AG09309 (cell line): ENCODE measurements around the gene GNG13.
"Not testable (repeated sequence)": the region's sequence is repeated elsewhere in the genome, so short reads cannot be mapped to it uniquely, and the experiment has no call there.

Experiments
- DNase-seq: peaks from one replicate; pipeline ENCODE4 v3.0.0-alpha.2; 2010; ENCODE audit warnings: low read depth
- H3K4me3 ChIP-seq: 2 replicates; pipeline ENCODE4 v1.5.1; 2011; ENCODE audit warnings: mild to moderate bottlenecking, low read depth, low read length, moderate library complexity; ENCODE audit not compliant: control insufficient read depth
- CTCF ChIP-seq: IDR thresholded peaks from 2 replicates; pipeline ENCODE4 v1.5.1; 2011; ENCODE audit warnings: mild to moderate bottlenecking, low read depth, low read length, inconsistent platforms; ENCODE audit not compliant: insufficient read depth, control insufficient read depth; ENCODE audit errors: missing control alignments

GNG13 gene

GRCh38 chr16:824601-825000 lies 24.1 kb upstream of the GNG13 start:
- no peak for TF ChIP-seq CTCF
- H3K4me3 ChIP-seq = no peak overlapping the region

DNA sequence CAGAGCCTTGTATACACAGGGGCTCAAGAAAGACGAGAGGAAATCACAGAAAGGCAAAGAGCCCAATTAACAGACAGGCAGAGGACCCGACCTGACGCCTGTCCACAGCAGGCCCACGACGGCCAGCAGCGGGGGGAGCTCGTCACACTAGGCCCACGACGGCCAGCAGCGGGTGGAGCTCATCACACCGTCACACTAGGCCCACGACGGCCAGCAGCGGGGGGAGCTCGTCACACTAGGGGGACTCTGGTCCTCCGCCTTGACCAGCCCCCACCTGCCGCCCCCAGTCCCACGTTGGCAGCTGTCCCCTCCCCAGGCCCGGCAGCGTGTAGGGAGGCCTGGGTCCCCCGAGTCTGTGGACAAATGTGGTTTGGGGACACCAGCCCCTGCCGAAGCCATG lies 23.7 kb upstream of the GNG13 start:
- H3K4me3 ChIP-seq = no peak overlapping the region
- no peak for DNase-seq
- TF ChIP-seq CTCF = no peak

More at GRCh38 chr16:824601-825000, 24.1 kb upstream of the GNG13 start:
- no peak for DNase-seq

DNA sequence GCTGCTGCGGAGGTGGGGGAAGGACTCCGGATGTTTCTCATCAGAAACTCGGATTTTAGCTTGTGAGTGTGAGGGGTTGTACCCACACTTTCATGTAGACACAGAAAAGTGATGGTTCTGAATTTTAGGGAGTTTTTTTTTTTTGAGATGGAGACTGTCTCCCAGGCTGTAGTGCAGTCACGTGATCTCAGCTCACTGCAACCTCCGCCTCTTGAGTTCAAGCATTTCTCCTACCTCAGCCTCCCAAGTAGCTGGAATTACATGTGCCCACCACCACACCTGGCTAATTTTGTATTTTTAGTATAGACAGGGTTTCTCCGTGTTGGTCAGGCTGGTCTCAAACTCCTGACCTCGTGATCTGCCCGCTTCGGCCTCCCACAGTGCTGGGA lies 22.4 kb upstream of the GNG13 start:
- no peak for DNase-seq
- no peak overlapping the region for H3K4me3 ChIP-seq
- TF ChIP-seq CTCF = no peak

- H3K4me3 ChIP-seq = no peak overlapping the region
- no peak for DNase-seq
- no peak for TF ChIP-seq CTCF
These were observed 21.8 kb upstream of the GNG13 start for GRCh38 chr16:822174-822908.

DNA sequence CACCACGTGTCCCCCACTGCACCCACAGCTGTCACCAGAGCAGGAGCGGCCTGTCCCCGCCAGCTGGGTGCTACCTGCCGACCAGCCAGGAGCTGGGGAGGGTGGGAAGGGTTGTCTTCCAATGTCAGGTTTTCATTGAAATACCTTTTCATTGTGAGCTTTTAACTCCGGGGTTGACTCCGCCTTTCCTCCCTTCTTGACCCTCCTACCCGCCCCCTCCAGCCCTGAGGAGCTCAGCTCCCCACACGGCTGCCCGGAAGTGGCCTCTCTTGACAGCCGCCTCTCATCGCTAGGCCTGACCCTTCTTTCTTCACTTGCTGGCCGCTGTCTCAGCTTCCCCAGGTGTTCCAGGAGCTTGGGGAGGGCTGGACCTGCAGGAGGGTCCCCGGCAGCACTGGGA lies 21.2 kb upstream of the GNG13 start:
- H3K4me3 ChIP-seq = no peak overlapping the region
- DNase-seq = no peak
- no peak for TF ChIP-seq CTCF

GRCh38 chr16:820748-821147 lies 20.2 kb upstream of the GNG13 start:
- TF ChIP-seq CTCF = no peak
- H3K4me3 ChIP-seq = no peak overlapping the region
- DNase-seq = no peak

DNA sequence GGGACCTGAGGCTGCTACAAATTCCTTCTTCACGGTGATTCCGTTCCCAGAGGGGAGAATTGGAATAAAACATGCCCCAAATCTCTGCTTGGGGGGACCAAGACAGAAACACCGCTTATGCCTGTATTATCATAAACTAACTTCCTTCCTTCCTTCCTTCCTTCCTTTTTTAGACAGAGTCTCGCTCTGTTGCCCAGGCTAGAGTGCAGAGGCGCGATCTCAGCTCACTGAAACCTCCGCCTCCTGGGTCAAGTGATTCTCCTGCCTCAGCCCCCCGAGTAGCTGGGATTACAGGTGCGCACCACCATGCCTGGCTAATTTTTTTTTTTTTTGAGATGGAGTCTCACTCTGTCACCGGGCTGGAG lies 19.5 kb upstream of the GNG13 start:
- DNase-seq, H3K4me3 ChIP-seq: not testable (repeated sequence)
